ENCODE data around the gene MYL5. TPM values are rescaled to one million over a fixed set of nuclear protein-coding genes. Genes with fewer than 3 reads are reported as not detected.

The MYL5 gene
- total and polyA plus RNA-seq, 4 donors = 2.4 to 5.0 (median 4.7) TPM

DNA sequence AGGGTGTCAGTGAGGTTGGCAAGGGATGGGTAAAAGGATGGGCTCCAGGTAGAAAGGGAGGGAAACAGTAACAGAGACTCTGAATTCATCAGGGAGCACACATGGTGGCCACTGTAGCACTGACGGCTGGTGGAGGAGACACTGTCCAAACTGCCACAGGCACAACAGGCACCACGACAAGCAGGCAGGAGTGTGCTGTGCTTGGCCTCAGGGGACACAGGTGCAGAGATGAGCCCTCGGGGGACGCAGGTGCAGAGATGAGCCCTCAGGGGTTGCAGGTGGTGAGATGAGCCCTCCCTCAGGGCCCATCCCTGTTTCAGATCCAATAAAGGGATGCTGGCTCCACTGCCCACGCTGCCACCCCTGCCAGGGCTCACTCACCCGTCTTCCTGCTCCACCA, 41.4 kb upstream of the MYL5 start:
- H3K4me1 ChIP-seq (ENCODE audit: control insufficient read depth in 4 of 4, insufficient read depth in 4 of 4, low read length in 3 of 4) = no peaks in the 10 kb centered on the region
- no peaks in the 10 kb centered on the region for H3K36me3 ChIP-seq (ENCODE audit: control insufficient read depth in 4 of 4, insufficient read depth in 3 of 4, low read depth in 1 of 4, low read length in 3 of 4)
- no peak for DNase-seq (ENCODE audit: low spot score)
- 88% methylated on average over 6 of the region's 6 CpGs for WGBS
- peaks cover 0 to 4% (median 0%) of the 10 kb centered on the region in 4 donors for H3K9me3 ChIP-seq (ENCODE audit: control insufficient read depth in 4 of 4, low read length in 3 of 4)
- no peak overlapping the region for H3K4me3 ChIP-seq (ENCODE audit: low read depth in 1 of 3, low read length in 3 of 3)
- H3K27ac ChIP-seq (ENCODE audit: low read depth in 1 of 2, low read length in 2 of 2) = no peak overlapping the region
- no peak overlapping the region for H3K9ac ChIP-seq (ENCODE audit: low read depth in 1 of 2, low read length in 2 of 2)
- TF ChIP-seq, protein P1, sequence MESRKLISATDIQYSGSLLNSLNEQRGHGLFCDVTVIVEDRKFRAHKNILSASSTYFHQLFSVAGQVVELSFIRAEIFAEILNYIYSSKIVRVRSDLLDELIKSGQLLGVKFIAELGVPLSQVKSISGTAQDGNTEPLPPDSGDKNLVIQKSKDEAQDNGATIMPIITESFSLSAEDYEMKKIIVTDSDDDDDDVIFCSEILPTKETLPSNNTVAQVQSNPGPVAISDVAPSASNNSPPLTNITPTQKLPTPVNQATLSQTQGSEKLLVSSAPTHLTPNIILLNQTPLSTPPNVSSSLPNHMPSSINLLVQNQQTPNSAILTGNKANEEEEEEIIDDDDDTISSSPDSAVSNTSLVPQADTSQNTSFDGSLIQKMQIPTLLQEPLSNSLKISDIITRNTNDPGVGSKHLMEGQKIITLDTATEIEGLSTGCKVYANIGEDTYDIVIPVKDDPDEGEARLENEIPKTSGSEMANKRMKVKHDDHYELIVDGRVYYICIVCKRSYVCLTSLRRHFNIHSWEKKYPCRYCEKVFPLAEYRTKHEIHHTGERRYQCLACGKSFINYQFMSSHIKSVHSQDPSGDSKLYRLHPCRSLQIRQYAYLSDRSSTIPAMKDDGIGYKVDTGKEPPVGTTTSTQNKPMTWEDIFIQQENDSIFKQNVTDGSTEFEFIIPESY (IDR thresholded peaks at IDR 0.05) = no peak
- TF ChIP-seq HNF4A (conservative IDR thresholded peaks at IDR 0.05) = no peak
- no peak for TF ChIP-seq GABPA (IDR thresholded peaks at IDR 0.05 in 1 of 2, conservative IDR thresholded peaks at IDR 0.05 in 1 of 2)
- TF ChIP-seq, protein P2, sequence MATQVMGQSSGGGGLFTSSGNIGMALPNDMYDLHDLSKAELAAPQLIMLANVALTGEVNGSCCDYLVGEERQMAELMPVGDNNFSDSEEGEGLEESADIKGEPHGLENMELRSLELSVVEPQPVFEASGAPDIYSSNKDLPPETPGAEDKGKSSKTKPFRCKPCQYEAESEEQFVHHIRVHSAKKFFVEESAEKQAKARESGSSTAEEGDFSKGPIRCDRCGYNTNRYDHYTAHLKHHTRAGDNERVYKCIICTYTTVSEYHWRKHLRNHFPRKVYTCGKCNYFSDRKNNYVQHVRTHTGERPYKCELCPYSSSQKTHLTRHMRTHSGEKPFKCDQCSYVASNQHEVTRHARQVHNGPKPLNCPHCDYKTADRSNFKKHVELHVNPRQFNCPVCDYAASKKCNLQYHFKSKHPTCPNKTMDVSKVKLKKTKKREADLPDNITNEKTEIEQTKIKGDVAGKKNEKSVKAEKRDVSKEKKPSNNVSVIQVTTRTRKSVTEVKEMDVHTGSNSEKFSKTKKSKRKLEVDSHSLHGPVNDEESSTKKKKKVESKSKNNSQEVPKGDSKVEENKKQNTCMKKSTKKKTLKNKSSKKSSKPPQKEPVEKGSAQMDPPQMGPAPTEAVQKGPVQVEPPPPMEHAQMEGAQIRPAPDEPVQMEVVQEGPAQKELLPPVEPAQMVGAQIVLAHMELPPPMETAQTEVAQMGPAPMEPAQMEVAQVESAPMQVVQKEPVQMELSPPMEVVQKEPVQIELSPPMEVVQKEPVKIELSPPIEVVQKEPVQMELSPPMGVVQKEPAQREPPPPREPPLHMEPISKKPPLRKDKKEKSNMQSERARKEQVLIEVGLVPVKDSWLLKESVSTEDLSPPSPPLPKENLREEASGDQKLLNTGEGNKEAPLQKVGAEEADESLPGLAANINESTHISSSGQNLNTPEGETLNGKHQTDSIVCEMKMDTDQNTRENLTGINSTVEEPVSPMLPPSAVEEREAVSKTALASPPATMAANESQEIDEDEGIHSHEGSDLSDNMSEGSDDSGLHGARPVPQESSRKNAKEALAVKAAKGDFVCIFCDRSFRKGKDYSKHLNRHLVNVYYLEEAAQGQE (IDR thresholded peaks at IDR 0.05) = no peak
- TF ChIP-seq YY1 (IDR thresholded peaks at IDR 0.05) = no peak
- peaks cover 0 to 4% (median 0%) of the 10 kb centered on the region in 4 donors for H3K27me3 ChIP-seq (ENCODE audit: control insufficient read depth in 4 of 4, insufficient read depth in 4 of 4, low read length in 3 of 4)

DNA sequence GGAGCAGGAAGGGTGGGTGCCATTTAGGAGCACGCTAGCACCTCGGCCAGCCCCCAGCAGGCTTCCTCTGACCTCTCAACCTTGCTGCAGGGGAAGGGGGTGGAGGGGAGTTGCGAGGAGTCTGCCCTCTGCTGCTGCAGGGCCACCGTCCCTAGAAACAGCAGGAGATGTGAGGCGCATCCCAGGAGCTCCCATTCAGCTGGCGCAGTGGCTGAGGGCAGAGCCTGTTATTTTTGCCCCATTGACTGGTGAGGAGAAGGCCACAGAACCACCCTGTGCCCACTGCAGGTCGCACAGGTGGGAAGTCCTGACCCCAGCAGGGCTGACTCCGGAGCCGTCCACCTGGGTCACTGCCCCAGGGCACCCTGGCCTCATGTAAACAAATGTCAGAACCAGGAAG, 40.9 kb upstream of the MYL5 start:
- DNase-seq (ENCODE audit: low spot score) = no peak
- WGBS = 45% methylated on average over 9 of the region's 9 CpGs
- H3K36me3 ChIP-seq (ENCODE audit: control insufficient read depth in 4 of 4, insufficient read depth in 3 of 4, low read depth in 1 of 4, low read length in 3 of 4) = no peaks in the 10 kb centered on the region

More for the DNA sequence above, 40.9 kb upstream of the MYL5 start:
- peaks cover 0 to 4% (median 0%) of the 10 kb centered on the region in 4 donors for H3K9me3 ChIP-seq (ENCODE audit: control insufficient read depth in 4 of 4, low read length in 3 of 4)
- no peak overlapping the region for H3K27ac ChIP-seq (ENCODE audit: low read depth in 1 of 2, low read length in 2 of 2)
- peaks cover 0 to 4% (median 0%) of the 10 kb centered on the region in 4 donors for H3K27me3 ChIP-seq (ENCODE audit: control insufficient read depth in 4 of 4, insufficient read depth in 4 of 4, low read length in 3 of 4)
- H3K4me1 ChIP-seq (ENCODE audit: control insufficient read depth in 4 of 4, insufficient read depth in 4 of 4, low read length in 3 of 4) = no peaks in the 10 kb centered on the region
- H3K4me3 ChIP-seq (ENCODE audit: low read depth in 1 of 3, low read length in 3 of 3) = no peak overlapping the region
- no peak overlapping the region for H3K9ac ChIP-seq (ENCODE audit: low read depth in 1 of 2, low read length in 2 of 2)
- TF ChIP-seq TAF1 (conservative IDR thresholded peaks at IDR 0.05) = no peak
- TF ChIP-seq FOXA1 (IDR thresholded peaks at IDR 0.05) = no peak
- TF ChIP-seq HNF4A (conservative IDR thresholded peaks at IDR 0.05) = no peak
- TF ChIP-seq, protein P2 (IDR thresholded peaks at IDR 0.05) = no peak
- TF ChIP-seq, protein P1 (IDR thresholded peaks at IDR 0.05) = no peak
- no peak for TF ChIP-seq GABPA (IDR thresholded peaks at IDR 0.05 in 1 of 2, conservative IDR thresholded peaks at IDR 0.05 in 1 of 2)
- no peak for TF ChIP-seq YY1 (IDR thresholded peaks at IDR 0.05)
- no peak for TF ChIP-seq NR2F2 (IDR thresholded peaks at IDR 0.05)
- TF ChIP-seq, protein P3, sequence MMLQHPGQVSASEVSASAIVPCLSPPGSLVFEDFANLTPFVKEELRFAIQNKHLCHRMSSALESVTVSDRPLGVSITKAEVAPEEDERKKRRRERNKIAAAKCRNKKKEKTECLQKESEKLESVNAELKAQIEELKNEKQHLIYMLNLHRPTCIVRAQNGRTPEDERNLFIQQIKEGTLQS (IDR thresholded peaks at IDR 0.05) = no peak
- no peak for TF ChIP-seq SP1 (IDR thresholded peaks at IDR 0.05)
- TF ChIP-seq, protein P4, sequence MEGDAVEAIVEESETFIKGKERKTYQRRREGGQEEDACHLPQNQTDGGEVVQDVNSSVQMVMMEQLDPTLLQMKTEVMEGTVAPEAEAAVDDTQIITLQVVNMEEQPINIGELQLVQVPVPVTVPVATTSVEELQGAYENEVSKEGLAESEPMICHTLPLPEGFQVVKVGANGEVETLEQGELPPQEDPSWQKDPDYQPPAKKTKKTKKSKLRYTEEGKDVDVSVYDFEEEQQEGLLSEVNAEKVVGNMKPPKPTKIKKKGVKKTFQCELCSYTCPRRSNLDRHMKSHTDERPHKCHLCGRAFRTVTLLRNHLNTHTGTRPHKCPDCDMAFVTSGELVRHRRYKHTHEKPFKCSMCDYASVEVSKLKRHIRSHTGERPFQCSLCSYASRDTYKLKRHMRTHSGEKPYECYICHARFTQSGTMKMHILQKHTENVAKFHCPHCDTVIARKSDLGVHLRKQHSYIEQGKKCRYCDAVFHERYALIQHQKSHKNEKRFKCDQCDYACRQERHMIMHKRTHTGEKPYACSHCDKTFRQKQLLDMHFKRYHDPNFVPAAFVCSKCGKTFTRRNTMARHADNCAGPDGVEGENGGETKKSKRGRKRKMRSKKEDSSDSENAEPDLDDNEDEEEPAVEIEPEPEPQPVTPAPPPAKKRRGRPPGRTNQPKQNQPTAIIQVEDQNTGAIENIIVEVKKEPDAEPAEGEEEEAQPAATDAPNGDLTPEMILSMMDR (IDR thresholded peaks at IDR 0.05; ENCODE audit: low read depth, low read length, missing input control) = no peak
- no peak for TF ChIP-seq RAD21 (IDR thresholded peaks at IDR 0.05)
- TF ChIP-seq HNF4G (IDR thresholded peaks at IDR 0.05) = no peak
- TF ChIP-seq RXRA (IDR thresholded peaks at IDR 0.05) = no peak

All from liver (tissue), 9 donors.